ENCODE data around the gene ZBTB24.

Gene ZBTB24

DNA sequence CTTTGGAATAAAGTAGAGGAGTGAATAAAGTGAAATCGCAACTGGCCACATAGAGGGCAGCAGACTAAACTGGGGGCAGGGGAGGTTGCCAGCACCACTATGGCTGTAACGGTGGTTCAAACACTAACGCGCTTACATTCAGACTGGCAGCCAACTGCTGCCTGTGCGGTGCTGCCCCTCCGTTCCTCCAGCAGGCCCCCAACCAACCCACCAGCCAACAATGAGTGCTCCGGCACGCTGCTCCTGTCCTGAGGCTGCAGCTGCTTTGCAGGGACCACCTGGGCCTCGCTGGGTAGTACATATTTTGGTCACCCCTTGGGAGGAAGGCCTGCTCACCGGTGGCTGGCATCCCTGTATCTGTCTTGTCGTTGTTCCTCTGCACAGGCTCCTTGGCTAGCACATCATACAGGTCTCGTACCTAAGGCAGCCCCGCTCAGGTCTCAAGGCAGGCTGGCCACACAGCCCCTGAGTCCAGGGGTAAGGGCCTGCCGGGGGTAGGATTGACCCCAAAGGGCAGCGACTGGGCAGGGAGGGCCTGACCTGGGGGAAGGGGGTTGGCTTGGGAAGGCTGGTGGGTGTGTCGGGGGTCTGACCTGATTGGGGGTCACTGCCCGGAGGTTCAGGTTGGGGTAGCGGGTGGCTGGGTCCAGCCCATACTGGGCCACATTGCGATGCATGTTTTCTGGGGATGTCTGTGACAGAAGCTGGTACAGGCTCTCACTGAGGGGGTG is 33.8 kb downstream of the ZBTB24 start:
- no peak for DNase-seq

DNA sequence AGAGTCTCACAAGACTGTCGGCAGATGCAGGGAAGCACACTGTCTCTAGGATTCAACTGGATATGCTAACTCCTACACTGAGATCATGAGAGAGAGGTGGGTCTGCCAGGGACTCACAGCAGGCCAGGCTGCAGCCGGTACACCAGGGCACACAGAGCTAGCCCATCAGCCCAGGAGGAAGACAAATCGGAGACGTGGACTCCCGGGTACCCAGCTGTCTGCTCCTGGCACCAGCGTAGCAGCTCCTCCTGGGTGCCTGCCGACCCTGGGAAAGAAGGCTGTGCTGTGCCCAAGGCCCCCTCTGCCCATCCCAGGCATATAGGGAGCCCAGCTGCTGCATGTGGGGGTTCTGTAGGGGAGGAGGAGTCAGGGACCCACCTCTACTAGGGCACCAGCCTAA is 34.4 kb downstream of the ZBTB24 start:
- DNase-seq = no peak

DNA sequence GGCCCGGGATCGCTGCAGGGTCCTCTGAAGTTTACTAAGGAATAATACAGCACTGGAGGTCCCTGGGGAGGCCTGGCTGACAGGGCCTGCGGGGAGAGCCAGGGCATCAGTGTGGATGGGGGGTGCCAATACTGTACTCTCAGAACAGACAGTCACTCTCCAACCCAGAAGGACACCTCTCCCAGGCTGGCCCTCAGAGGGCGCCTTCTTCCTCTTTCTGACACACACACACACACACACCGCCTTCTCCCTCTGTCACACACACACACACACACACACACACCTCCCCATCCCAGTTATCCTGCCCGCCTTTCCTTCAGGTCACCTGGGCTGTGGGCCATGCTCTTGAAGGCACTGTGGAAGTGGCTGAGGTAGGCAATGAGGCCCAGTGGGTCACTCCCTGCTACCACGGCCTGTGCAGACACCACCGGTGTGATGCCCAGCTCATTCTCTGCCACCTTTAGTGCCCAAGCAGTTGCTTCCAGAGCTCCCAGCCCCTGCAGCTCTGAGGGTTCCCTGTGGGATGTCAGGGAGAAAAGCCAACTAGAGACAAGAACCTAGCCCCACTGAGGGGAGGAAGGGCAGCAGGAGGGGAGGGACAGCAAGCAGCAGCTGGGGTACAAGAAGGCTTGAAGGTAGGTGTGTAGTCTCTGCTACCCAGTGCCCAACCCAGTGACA is 35.0 kb downstream of the ZBTB24 start:
- no peak for DNase-seq

DNA sequence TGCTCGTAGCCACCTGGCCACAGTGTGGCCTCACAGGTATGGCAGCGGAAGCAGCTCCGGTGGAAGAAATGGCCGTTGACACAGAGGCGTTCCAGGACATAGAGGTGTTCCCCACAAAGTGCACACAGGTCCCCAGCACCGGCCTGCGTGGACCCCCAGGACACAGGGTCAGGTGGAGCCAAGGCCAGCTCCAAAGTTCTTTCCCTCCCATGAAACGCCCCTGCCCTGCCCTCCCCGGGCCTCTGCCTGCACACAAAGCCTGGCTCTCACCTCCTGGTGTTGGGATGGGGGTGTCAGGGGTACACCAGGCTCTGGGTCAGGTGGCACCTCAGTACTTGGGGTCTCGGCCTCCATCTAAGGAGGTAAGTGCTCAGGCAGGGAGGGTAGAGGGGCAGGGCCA is 35.9 kb downstream of the ZBTB24 start:
- no peak for DNase-seq

- no peak for DNase-seq
These were observed 36.5 kb downstream of the ZBTB24 start for GRCh38 chr6:109446541-109446940.

GRCh38 chr6:109446072-109446471 is 36.9 kb downstream of the ZBTB24 start:
- no peak for DNase-seq

DNA sequence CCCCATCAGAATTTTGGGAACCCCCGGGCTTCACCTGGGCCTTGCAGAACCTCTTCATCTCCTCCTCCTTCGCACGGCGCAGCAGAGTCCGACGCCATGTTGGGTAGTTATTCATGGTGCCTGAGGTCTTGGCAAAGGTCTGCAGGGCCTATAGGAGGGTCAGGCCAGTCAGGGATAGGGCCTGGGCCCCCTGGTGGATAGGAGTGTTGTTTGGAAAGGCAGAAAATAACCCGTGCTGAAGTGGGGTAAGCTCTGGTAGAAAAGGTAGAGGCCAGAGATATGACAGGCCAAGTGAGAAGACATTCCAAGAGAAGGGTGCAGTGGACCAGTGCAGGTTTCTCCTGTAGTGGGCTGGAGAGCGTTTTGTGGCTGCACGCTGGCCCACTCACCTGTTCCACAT is 37.6 kb downstream of the ZBTB24 start:
- no peak for DNase-seq

DNA sequence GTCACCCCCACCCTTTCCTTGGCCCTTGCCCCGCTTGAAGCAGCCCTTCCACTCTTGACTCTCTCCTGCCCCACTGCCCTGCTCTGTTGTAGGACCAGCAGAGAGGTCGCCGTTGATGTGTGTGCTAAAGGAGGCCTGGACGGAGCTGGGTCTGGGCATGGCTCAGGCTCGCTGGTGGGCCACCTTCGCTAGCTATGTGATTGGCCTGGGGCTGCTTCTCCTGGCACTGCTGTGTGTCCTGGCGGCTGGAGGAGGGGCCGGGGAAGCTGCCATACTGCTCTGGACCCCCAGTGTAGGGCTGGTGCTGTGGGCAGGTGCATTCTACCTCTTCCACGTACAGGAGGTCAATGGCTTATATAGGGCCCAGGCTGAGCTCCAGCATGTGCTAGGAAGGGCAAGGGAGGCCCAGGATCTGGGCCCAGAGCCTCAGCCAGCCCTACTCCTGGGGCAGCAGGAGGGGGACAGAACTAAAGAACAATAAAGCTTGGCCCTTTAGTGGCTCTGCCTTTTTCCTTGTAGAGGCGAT is 39.5 kb downstream of the ZBTB24 start:
- DNase-seq = no peak

GRCh38 chr6:109442393-109442924 is 40.6 kb downstream of the ZBTB24 start:
- no peak for DNase-seq

DNA sequence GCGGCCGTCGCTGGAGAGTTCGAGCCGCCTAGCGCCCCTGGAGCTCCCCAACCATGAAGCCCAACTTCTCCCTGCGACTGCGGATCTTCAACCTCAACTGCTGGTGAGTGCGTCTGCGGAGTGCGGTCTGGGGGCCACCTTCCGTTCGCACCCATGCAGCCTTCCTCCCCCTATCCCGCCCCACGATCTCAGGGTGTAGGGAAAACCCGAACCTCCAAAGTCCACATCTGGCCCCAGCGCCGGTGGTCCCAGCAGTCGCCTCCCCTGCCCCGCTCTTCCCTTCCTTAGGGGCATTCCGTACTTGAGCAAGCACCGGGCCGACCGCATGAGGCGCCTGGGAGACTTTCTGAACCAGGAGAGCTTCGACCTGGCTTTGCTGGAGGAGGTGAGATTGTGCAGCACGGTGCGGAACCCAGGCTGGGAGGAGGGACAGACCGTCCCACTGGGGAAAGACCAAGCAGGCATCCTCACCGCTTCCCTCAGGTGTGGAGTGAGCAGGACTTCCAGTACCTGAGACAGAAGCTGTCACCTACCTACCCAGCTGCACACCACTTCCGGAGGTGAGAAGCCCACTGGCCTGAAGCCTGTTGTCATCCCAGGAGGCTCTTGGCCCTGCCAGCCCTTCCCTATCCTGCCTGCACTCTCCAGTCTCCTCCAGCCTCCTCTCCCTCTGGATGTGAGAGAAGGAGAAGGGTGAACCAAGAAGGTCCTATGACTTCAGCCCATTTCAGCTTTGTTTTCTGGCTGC is 41.8 kb downstream of the ZBTB24 start:
- DNase-seq = no peak

- peak; percentile 63 for DNase-seq
These were observed 42.5 kb downstream of the ZBTB24 start, which contains the start of the genes PPIL6 and SMPD2 for GRCh38 chr6:109440331-109441068. TSS of gene PPIL6 (minus strand) at chr6:109440628. CDS start at chr6:109440590, 38 bp downstream. TSS of gene SMPD2 (plus strand) at chr6:109440724. CDS start at chr6:109441122, 398 bp downstream.

GRCh38 chr6:109436041-109436440 is 47.0 kb downstream of the ZBTB24 start:
- no peak for DNase-seq

- no peak for DNase-seq
These were observed 48.6 kb downstream of the ZBTB24 start for GRCh38 chr6:109434456-109434855.

- peak; percentile 55 for DNase-seq
These were observed 53.5 kb downstream of the ZBTB24 start for GRCh38 chr6:109429496-109429895.

- peak; percentile 44 for DNase-seq
These were observed 54.0 kb downstream of the ZBTB24 start for GRCh38 chr6:109428889-109429477.

DNA sequence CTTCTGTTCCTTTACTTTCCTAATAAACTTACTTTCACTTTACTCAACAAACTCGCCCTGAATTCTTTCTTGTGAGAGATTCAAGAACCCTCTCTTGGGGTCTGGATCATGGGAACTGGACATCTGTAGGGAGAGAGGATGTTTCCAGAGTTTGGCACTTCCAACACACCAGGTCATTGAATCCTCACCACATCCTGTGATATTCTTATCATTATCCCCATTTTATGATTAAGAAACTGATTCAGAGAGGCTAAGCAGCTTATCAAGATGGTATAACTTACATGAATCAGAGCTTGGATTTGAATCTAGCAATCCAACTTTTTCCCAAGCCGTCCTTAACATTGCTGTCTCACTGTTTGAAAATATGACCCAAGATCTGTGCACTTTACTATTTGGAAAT is 58.1 kb downstream of the ZBTB24 start:
- no peak for DNase-seq

- no peak for DNase-seq
These were observed 61.8 kb downstream of the ZBTB24 start for GRCh38 chr6:109421184-109421583.

GRCh38 chr6:109420751-109421150 is 62.3 kb downstream of the ZBTB24 start:
- DNase-seq = no peak

GRCh38 chr6:109417646-109418045 is 65.4 kb downstream of the ZBTB24 start:
- no peak for DNase-seq
